WERI-Rb-1 (cell line): ENCODE data around the gene JPH3.

Experiments used
- DNase-seq: peaks from one replicate; pipeline ENCODE4 v3.0.0-alpha.2; 2020
- H3K27ac ChIP-seq: fragments of 250-450 bp; sonication (Bioruptor Pico); 2 replicates; pipeline ENCODE4 v1.5.1; 2020; ENCODE audit warnings: mild to moderate bottlenecking, moderate library complexity
- H3K27me3 ChIP-seq: fragments of 250-450 bp; sonication (Bioruptor Pico); 2 replicates; pipeline ENCODE4 v1.5.1; 2021; ENCODE audit warnings: mild to moderate bottlenecking, low read depth, moderate library complexity; ENCODE audit not compliant: insufficient read depth, severe bottlenecking
- H3K36me3 ChIP-seq: fragments of 250-450 bp; sonication (Bioruptor Pico); 2 replicates; pipeline ENCODE4 v1.5.1; 2020; ENCODE audit warnings: mild to moderate bottlenecking, moderate library complexity
- H3K4me3 ChIP-seq: 2 replicates; pipeline ENCODE4 v1.5.1; 2011; ENCODE audit warnings: low read depth, mild to moderate bottlenecking, control low read depth, low read length
- H3K9me3 ChIP-seq: fragments of 250-450 bp; sonication (Bioruptor Pico); 2 replicates; pipeline ENCODE4 v1.5.1; 2021; ENCODE audit warnings: mild to moderate bottlenecking, moderate library complexity; ENCODE audit not compliant: severe bottlenecking
- CTCF ChIP-seq: IDR thresholded peaks from 2 replicates; pipeline ENCODE4 v1.5.1; 2011; ENCODE audit warnings: low read depth, mild to moderate bottlenecking, control low read depth, inconsistent platforms, low read length

Gene JPH3

GRCh38 chr16:87728026-87728425 is 125.7 kb downstream of the JPH3 start:
- Histone ChIP-seq H3K4me3 (no peak overlapping the region), H3K27ac (no peak overlapping the region), H3K9me3 (no peaks in the 10 kb centered on the region), H3K27me3 (no peaks in the 10 kb centered on the region), H3K36me3 (no peaks in the 10 kb centered on the region)
- DNase-seq, result no peak
- no peak for TF ChIP-seq CTCF

GRCh38 chr16:87729266-87729954 is 127.1 kb downstream of the JPH3 start:
- H3K27ac ChIP-seq, result no peak overlapping the region
- no peak for DNase-seq
- no peaks in the 10 kb centered on the region for H3K36me3 ChIP-seq
- no peaks in the 10 kb centered on the region for H3K27me3 ChIP-seq
- H3K4me3 ChIP-seq, result no peak overlapping the region
- no peaks in the 10 kb centered on the region for H3K9me3 ChIP-seq
- TF ChIP-seq CTCF, result no peak

GRCh38 chr16:87731607-87732006 is 129.3 kb downstream of the JPH3 start:
- Histone ChIP-seq H3K4me3 (no peak overlapping the region), H3K9me3 (no peaks in the 10 kb centered on the region), H3K27ac (no peak overlapping the region), H3K36me3 (no peaks in the 10 kb centered on the region), H3K27me3 (no peaks in the 10 kb centered on the region)
- DNase-seq, result no peak
- TF ChIP-seq CTCF, result no peak

GRCh38 chr16:87733190-87733589 is 130.9 kb downstream of the JPH3 start:
- TF ChIP-seq CTCF, result no peak
- no peak for DNase-seq
- no peak overlapping the region for H3K27ac ChIP-seq
- H3K27me3 ChIP-seq, result no peaks in the 10 kb centered on the region
- H3K36me3 ChIP-seq, result no peaks in the 10 kb centered on the region
- H3K4me3 ChIP-seq, result no peak overlapping the region
- H3K9me3 ChIP-seq, result no peaks in the 10 kb centered on the region

GRCh38 chr16:87734644-87735043 is 132.3 kb downstream of the JPH3 start:
- H3K4me3 ChIP-seq, result no peak overlapping the region
- H3K36me3 ChIP-seq, result no peaks in the 10 kb centered on the region
- no peaks in the 10 kb centered on the region for H3K27me3 ChIP-seq
- no peak overlapping the region for H3K27ac ChIP-seq
- DNase-seq, result no peak
- TF ChIP-seq CTCF, result no peak
- no peaks in the 10 kb centered on the region for H3K9me3 ChIP-seq
